ENCODE measurements around the gene MECP2.

DNA sequence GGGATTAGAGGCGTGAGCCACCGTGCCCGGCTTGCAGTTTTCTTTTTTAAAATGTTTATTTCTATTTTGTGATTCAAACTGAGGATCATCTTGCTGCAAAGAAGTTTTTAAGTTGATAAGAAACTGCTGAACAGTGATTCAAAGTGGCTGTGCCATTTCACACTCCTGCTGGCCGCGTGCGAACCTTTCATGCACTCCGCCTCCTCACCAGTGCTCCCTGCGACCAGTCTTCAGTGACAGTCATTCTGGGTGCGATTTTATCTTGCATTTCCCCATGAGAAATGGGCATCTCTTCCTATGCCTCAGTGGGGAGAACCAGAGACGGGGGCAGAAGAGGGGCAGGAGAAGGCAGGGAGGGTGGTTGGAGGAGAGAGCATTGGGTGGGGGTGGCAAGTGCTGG lies 103.5 kb downstream of the MECP2 start:
- TF ChIP-seq CTCF (IDR thresholded peaks at IDR 0.05) (no peak), EZH2 (IDR thresholded peaks at IDR 0.05; ENCODE audit: borderline replicate concordance, insufficient read depth, low read depth, low read length, poor library complexity, severe bottlenecking) (no peak)

Measured in B cell (primary cell).